Endodermal cell (in vitro differentiated cells): ENCODE results near the gene PLB1. TPM values are rescaled to one million over a fixed set of nuclear protein-coding genes. Genes with fewer than 3 reads are reported as not detected.

ENCODE experiments used
- DNase-seq: peaks from one replicate; pipeline ENCODE4 v3.0.0-alpha.2; 2017
- H3K27ac ChIP-seq: 2 replicates; pipeline ENCODE4 v1.5.1; 2013; ENCODE audit warnings: mild to moderate bottlenecking, low read depth, low read length, moderate library complexity
- H3K27me3 ChIP-seq: 2 replicates; pipeline ENCODE4 v1.6.1; 2013; ENCODE audit warnings: mild to moderate bottlenecking, low read length, moderate library complexity; ENCODE audit not compliant: insufficient read depth, control insufficient read depth, poor library complexity, severe bottlenecking
- H3K36me3 ChIP-seq: 2 replicates; pipeline ENCODE4 v1.7.0; 2013; ENCODE audit warnings: mild to moderate bottlenecking, low read length, moderate library complexity; ENCODE audit not compliant: control insufficient read depth, insufficient read depth
- H3K4me1 ChIP-seq: one replicate; pipeline ENCODE4 v1.7.0; 2013; ENCODE audit warnings: low read length; ENCODE audit not compliant: control insufficient read depth, insufficient read depth
- H3K4me3 ChIP-seq: 2 replicates; pipeline ENCODE4 v1.5.1; 2013; ENCODE audit warnings: mild to moderate bottlenecking, low read length, moderate library complexity
- H3K9ac ChIP-seq: 2 replicates; pipeline ENCODE4 v1.6.1; 2013; ENCODE audit warnings: mild to moderate bottlenecking, low read length, moderate library complexity; ENCODE audit not compliant: poor library complexity, severe bottlenecking; ENCODE audit errors: extremely low read depth
- H3K9me3 ChIP-seq: 2 replicates; pipeline ENCODE4 v1.6.1; 2013; ENCODE audit warnings: mild to moderate bottlenecking, low read length, moderate library complexity; ENCODE audit not compliant: control insufficient read depth
- H3K27ac Mint-ChIP-seq: 2 replicates; pipeline ENCODE4 v1.8.0; 2020; ENCODE audit warnings: mixed read lengths
- H3K27me3 Mint-ChIP-seq: 2 replicates; pipeline ENCODE4 v1.8.0; 2021; ENCODE audit warnings: mild to moderate bottlenecking, mixed read lengths; ENCODE audit not compliant: insufficient read depth
- H3K36me3 Mint-ChIP-seq: 2 replicates; pipeline ENCODE4 v1.8.0; 2020; ENCODE audit warnings: low read depth, mixed read lengths
- H3K4me1 Mint-ChIP-seq: 2 replicates; pipeline ENCODE4 v1.8.0; 2020; ENCODE audit warnings: mixed read lengths
- H3K4me3 Mint-ChIP-seq: 2 replicates; pipeline ENCODE4 v1.8.0; 2020; ENCODE audit warnings: mild to moderate bottlenecking, moderate library complexity, mixed read lengths
- H3K9me3 Mint-ChIP-seq: 2 replicates; pipeline ENCODE4 v1.8.0; 2020; ENCODE audit warnings: mild to moderate bottlenecking, mixed read lengths
- CTCF ChIP-seq: fragments of 200-600 bp; sonication (generic); conservative IDR thresholded peaks from 2 replicates; pipeline ENCODE4 v1.5.0; 2021; ENCODE audit warnings: antibody characterized with exemption, mild to moderate bottlenecking
- WGBS, 2 experiments: methylation state at CpG; one replicate each; pipeline versions ENCODE4 v1.1.5 to v1.1.7; 2013; ENCODE audit warnings: missing lambda C conversion rate in 2 of 2, mixed read lengths in 1 of 2; ENCODE audit not compliant: insufficient coverage in 1 of 2, insufficient read length in 1 of 2; 5-methylcytosine and 5-hydroxymethylcytosine counted together
- total RNA-seq, 2 donors: library from RNA; stranded (reverse); fragmentation: NEBNext Ultra II Directional in 1 of 2; extraction: Animal tissue kit (Norgen Biotek cat#: 25700) in 1 of 2; gene quantifications; 2 replicates in 1 of 2; 3 replicates in 1 of 2; pipeline ENCODE4 v1.2.1, GENCODE V29; 2021

The PLB1 gene
- total RNA-seq, 2 donors from 2014 or later, result 0.35 to 0.38 TPM

GRCh38 chr2:28496781-28497180 is 921 bp downstream of the PLB1 start:
- H3K36me3 Mint-ChIP-seq, result no peaks in the 10 kb centered on the region
- H3K9me3 Mint-ChIP-seq, result no peaks in the 10 kb centered on the region
- peaks cover 7% of the 10 kb centered on the region for H3K27me3 ChIP-seq
- H3K4me3 Mint-ChIP-seq, result no peak overlapping the region
- H3K36me3 ChIP-seq, result no peaks in the 10 kb centered on the region
- 65 to 69% methylated on average over 4 of the region's 4 CpGs for WGBS, 2 experiments
- H3K4me1 ChIP-seq, result no peaks in the 10 kb centered on the region
- H3K4me3 ChIP-seq, result no peak overlapping the region
- TF ChIP-seq CTCF, result no peak
- no peaks in the 10 kb centered on the region for H3K9me3 ChIP-seq
- DNase-seq, result no peak
- H3K27ac Mint-ChIP-seq, result no peak overlapping the region
- H3K27ac ChIP-seq, result no peak overlapping the region
- peaks cover 4% of the 10 kb centered on the region for H3K27me3 Mint-ChIP-seq
- H3K4me1 Mint-ChIP-seq, result no peaks in the 10 kb centered on the region
- H3K9ac ChIP-seq, result no peak overlapping the region

GRCh38 chr2:28497206-28497605 is 1.3 kb downstream of the PLB1 start:
- no peaks in the 10 kb centered on the region for H3K4me1 Mint-ChIP-seq
- DNase-seq, result no peak
- H3K27ac ChIP-seq, result no peak overlapping the region
- no peak overlapping the region for H3K27ac Mint-ChIP-seq
- H3K4me3 Mint-ChIP-seq, result no peak overlapping the region
- TF ChIP-seq CTCF, result no peak
- peaks cover 7% of the 10 kb centered on the region for H3K27me3 ChIP-seq
- H3K9me3 Mint-ChIP-seq, result no peaks in the 10 kb centered on the region
- H3K27me3 Mint-ChIP-seq, result peaks cover 4% of the 10 kb centered on the region
- H3K36me3 ChIP-seq, result no peaks in the 10 kb centered on the region
- H3K9me3 ChIP-seq, result no peaks in the 10 kb centered on the region
- H3K36me3 Mint-ChIP-seq, result no peaks in the 10 kb centered on the region
- H3K4me3 ChIP-seq, result no peak overlapping the region
- 92 to 95% methylated on average over 3 of the region's 3 CpGs for WGBS, 2 experiments
- H3K4me1 ChIP-seq, result no peaks in the 10 kb centered on the region
- no peak overlapping the region for H3K9ac ChIP-seq

- H3K9ac ChIP-seq, result no peak overlapping the region
- no peak for TF ChIP-seq CTCF
- no peaks in the 10 kb centered on the region for H3K4me1 ChIP-seq
- Mint-ChIP-seq H3K36me3 (no peaks in the 10 kb centered on the region), H3K9me3 (no peaks in the 10 kb centered on the region), H3K27ac (no peak overlapping the region), H3K27me3 (peaks cover 4% of the 10 kb centered on the region), H3K4me3 (no peak overlapping the region), H3K4me1 (no peaks in the 10 kb centered on the region)
- no peaks in the 10 kb centered on the region for H3K36me3 ChIP-seq
- no peak overlapping the region for H3K27ac ChIP-seq
- 91 to 100% methylated on average over 3 to 5 of the region's 5 CpGs for WGBS, 2 experiments
- H3K27me3 ChIP-seq, result peaks cover 7% of the 10 kb centered on the region
- H3K4me3 ChIP-seq, result no peak overlapping the region
- no peaks in the 10 kb centered on the region for H3K9me3 ChIP-seq
- no peak for DNase-seq
These were observed 3.4 kb downstream of the PLB1 start for GRCh38 chr2:28499282-28499681.
